RWPE2 (cell line): ENCODE results near the gene DNAH2.

Experiments used
- ATAC-seq: fragments of 200-7000 bp; cut with Tn5 transposase; 3 replicates; pipeline ENCODE4 v1.9.1; 2021; ENCODE audit warnings: low read depth
- DNase-seq: peaks from one replicate; pipeline ENCODE4 v3.0.0-alpha.2; 2020; ENCODE audit warnings: low spot score
- H3K27ac ChIP-seq: fragments of 450-650 bp; 2 replicates; pipeline ENCODE4 v1.5.1; 2017; ENCODE audit warnings: mild to moderate bottlenecking; ENCODE audit not compliant: poor library complexity, severe bottlenecking
- H3K27me3 ChIP-seq: fragments of 250-450 bp; sonication (Bioruptor Pico); 2 replicates; pipeline ENCODE4 v1.5.1; 2021; ENCODE audit warnings: mild to moderate bottlenecking, moderate library complexity; ENCODE audit not compliant: insufficient read depth, poor library complexity, severe bottlenecking
- H3K36me3 ChIP-seq: fragments of 250-450 bp; sonication (Bioruptor Pico); 2 replicates; pipeline ENCODE4 v1.5.1; 2020; ENCODE audit warnings: low read depth, mild to moderate bottlenecking, moderate library complexity
- H3K4me1 ChIP-seq: fragments of 250-450 bp; sonication (Bioruptor Pico); 2 replicates; pipeline ENCODE4 v1.5.1; 2021; ENCODE audit warnings: mild to moderate bottlenecking, moderate library complexity; ENCODE audit not compliant: insufficient read depth, poor library complexity, severe bottlenecking
- H3K4me3 ChIP-seq: fragments of 250-450 bp; sonication (Bioruptor Pico); 2 replicates; pipeline ENCODE4 v1.5.1; 2021; ENCODE audit warnings: mild to moderate bottlenecking, moderate library complexity; ENCODE audit not compliant: severe bottlenecking
- H3K9me3 ChIP-seq: fragments of 250-450 bp; sonication (Bioruptor Pico); 2 replicates; pipeline ENCODE4 v1.5.1; 2021; ENCODE audit warnings: mild to moderate bottlenecking, moderate library complexity; ENCODE audit not compliant: severe bottlenecking
- TF ChIP-seq, protein P1 (sequence below): fragments of 450-650 bp; IDR thresholded peaks from one replicate; pipeline ENCODE4 v1.5.1; 2017; ENCODE audit warnings: mild to moderate bottlenecking, moderate library complexity; ENCODE audit not compliant: poor library complexity, severe bottlenecking

The DNAH2 gene

DNA sequence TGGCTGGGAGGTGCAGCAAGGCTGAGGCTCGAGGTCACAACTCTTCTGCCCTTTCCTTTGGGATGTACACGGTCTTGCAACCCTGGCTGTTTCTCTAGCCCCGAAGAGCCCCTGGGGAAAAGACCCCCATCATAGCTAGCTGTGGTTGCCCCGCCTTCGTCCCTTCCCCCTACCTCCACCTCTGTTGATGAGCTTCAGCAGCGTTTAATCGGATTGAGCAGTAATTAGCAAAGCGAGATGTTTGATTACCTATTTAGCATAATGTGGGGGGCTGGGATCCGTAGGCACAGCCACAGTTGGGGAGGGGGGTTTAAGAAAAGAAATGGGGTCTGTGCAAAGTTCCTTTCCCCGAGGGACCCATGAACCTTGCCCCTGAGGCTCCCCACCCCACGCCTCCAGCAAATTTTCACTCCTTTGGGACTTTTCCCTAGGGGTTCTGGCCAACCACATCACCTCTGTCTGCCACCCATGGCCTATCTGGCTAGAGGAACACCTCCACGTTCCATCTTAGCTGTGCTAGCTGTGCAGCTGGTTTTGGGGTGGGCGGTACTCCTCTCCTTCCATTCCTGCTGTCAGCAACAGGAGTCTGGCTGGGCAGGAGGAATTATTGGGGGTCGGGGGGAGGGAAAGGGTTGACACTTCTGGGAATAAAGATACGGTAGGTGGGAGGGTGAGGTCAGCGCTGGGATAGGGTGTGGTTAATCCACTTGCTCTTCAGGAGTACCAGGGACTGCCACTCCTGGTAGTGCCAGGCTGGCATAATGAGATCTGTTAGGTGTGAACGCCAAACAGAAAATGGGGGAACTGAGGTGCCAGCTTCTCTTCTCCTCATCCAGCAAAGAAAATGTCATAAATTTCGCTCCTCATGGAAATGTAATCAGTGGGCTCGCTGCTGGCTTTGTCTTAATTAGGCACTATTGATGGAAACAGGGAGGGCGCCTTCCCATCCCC, 1.3 kb upstream of the DNAH2 start:
- ATAC-seq: no peak
- H3K27ac ChIP-seq: peak overlapping the region; percentile 28
- H3K27me3 ChIP-seq: no peaks in the 10 kb centered on the region
- peak overlapping the region; percentile 56 for H3K4me3 ChIP-seq
- no peaks in the 10 kb centered on the region for H3K9me3 ChIP-seq
- H3K4me1 ChIP-seq: no peaks in the 10 kb centered on the region
- H3K36me3 ChIP-seq: no peaks in the 10 kb centered on the region
- TF ChIP-seq, protein P1, sequence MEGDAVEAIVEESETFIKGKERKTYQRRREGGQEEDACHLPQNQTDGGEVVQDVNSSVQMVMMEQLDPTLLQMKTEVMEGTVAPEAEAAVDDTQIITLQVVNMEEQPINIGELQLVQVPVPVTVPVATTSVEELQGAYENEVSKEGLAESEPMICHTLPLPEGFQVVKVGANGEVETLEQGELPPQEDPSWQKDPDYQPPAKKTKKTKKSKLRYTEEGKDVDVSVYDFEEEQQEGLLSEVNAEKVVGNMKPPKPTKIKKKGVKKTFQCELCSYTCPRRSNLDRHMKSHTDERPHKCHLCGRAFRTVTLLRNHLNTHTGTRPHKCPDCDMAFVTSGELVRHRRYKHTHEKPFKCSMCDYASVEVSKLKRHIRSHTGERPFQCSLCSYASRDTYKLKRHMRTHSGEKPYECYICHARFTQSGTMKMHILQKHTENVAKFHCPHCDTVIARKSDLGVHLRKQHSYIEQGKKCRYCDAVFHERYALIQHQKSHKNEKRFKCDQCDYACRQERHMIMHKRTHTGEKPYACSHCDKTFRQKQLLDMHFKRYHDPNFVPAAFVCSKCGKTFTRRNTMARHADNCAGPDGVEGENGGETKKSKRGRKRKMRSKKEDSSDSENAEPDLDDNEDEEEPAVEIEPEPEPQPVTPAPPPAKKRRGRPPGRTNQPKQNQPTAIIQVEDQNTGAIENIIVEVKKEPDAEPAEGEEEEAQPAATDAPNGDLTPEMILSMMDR: no peak
- no peak for DNase-seq

DNA sequence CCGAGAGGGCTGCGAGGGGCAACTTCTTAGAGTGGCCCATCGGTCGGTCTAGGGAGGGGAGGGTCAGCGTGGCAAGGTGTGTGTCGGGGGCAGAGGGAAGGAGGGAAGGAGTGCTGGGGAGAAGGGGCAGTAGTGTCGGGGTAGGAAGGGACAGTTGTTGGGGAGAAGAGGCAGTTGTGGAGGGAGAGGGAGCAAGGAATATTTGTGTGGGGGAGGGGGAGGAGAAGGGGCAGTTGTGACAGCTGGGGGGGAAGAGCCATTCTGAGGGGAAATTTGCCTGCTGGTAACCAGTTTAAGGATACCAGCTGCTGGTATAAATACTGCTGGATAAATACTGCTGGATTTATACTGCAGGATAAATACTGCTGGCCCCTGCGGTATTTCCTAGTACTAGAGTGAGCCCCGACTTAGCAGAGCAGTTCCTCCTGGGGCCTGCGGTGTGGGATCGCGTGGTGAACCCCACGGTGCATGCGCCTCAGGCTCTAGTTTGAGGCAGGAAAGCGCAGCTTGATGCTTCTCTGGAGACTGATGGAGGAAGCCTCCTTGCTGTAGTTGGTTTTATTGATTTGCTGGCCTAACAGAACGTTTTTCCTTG, 309 bp downstream of the DNAH2 start:
- no peaks in the 10 kb centered on the region for H3K36me3 ChIP-seq
- no peaks in the 10 kb centered on the region for H3K9me3 ChIP-seq
- H3K4me3 ChIP-seq: peak overlapping the region; percentile 56
- no peak overlapping the region for H3K27ac ChIP-seq
- no peaks in the 10 kb centered on the region for H3K27me3 ChIP-seq
- TF ChIP-seq, protein P1: no peak
- no peaks in the 10 kb centered on the region for H3K4me1 ChIP-seq
- DNase-seq: no peak
- peak; percentile 4; the same call in 1 of the 3 replicates for ATAC-seq

DNA sequence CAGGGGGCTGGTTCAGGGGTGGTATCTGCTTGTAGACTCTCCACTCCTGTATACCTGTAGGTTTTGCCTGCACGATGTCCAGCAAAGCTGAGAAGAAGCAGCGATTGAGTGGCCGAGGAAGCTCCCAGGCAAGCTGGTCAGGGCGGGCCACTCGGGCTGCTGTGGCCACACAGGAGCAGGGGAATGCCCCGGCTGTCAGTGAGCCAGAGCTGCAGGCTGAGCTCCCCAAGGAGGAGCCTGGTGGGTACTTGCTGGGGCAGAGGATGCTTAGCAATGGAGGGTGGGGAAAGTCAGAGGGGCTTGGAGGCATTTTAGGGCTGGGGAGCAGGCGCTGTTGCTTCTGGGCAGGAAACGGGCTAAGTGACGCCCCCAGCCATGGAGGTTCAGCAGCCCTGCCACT, 2.1 kb downstream of the DNAH2 start:
- DNase-seq: no peak
- no peak for ATAC-seq
- TF ChIP-seq, protein P1: no peak
- H3K36me3 ChIP-seq: no peaks in the 10 kb centered on the region
- H3K9me3 ChIP-seq: no peaks in the 10 kb centered on the region
- H3K4me1 ChIP-seq: no peaks in the 10 kb centered on the region
- no peaks in the 10 kb centered on the region for H3K27me3 ChIP-seq
- H3K27ac ChIP-seq: no peak overlapping the region
- no peak overlapping the region for H3K4me3 ChIP-seq

DNA sequence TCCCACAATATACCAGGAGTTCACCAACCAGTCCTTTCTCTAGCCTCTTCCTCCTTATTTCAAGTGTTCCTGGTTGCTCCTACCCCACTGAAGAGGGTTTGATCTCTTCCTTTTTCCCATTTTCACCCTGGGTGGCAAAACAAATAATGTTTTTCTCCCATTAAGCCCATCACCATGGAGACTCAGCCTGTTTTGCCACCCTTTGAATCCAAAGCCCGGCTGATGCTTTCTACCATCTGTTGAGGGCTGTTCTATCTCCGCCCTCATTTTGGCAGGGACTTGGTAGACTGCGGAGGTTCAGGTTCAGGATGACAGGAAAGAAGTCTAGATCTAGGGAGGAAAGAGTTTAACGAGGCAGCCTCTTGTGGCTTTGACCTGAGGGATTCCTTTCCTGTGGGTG, 2.6 kb downstream of the DNAH2 start:
- H3K36me3 ChIP-seq: no peaks in the 10 kb centered on the region
- no peak for DNase-seq
- no peaks in the 10 kb centered on the region for H3K4me1 ChIP-seq
- TF ChIP-seq, protein P1: no peak
- ATAC-seq: no peak
- H3K27me3 ChIP-seq: no peaks in the 10 kb centered on the region
- H3K4me3 ChIP-seq: no peak overlapping the region
- H3K9me3 ChIP-seq: no peaks in the 10 kb centered on the region
- H3K27ac ChIP-seq: no peak overlapping the region
